Skeletal muscle satellite cell (primary cell): ENCODE results near the gene VOPP1. TPM values are rescaled to one million over a fixed set of nuclear protein-coding genes. Genes with fewer than 3 reads are reported as not detected.
"Not testable (repeated sequence)": the region's sequence is repeated elsewhere in the genome, so short reads cannot be mapped to it uniquely, and the experiment has no call there.

ENCODE experiments used
- H3K27me3 ChIP-seq: 2 replicates; pipeline ENCODE4 v1.7.0; 2013; ENCODE audit warnings: low read length; ENCODE audit not compliant: control insufficient read depth, insufficient read depth
- H3K36me3 ChIP-seq: 2 replicates; pipeline ENCODE4 v1.7.0; 2013; ENCODE audit warnings: mild to moderate bottlenecking, control low read depth, low read length; ENCODE audit not compliant: insufficient read depth
- H3K4me1 ChIP-seq: 2 replicates; pipeline ENCODE4 v1.7.0; 2013; ENCODE audit warnings: low read length; ENCODE audit not compliant: control insufficient read depth, insufficient read depth
- H3K4me2 ChIP-seq: 2 replicates; pipeline ENCODE4 v1.7.0; 2013; ENCODE audit warnings: mild to moderate bottlenecking, low read length
- H3K4me3 ChIP-seq: 2 replicates; pipeline ENCODE4 v1.7.0; 2013; ENCODE audit warnings: low read length
- H3K9ac ChIP-seq: 2 replicates; pipeline ENCODE4 v1.7.0; 2013; ENCODE audit warnings: mild to moderate bottlenecking, low read depth, low read length, moderate library complexity
- H3K9me3 ChIP-seq: replicated peaks from 2 replicates; pipeline ENCODE4 v1.7.0; 2013; ENCODE audit warnings: mild to moderate bottlenecking, control low read depth, low read length
- total RNA-seq: library from RNA; depleted of rRNA; stranded (reverse); fragments of >200 nt; gene quantifications from 2 replicates; pipeline ENCODE4 v1.2.3, GENCODE V29; 2012; rRNA removed

The VOPP1 gene
- 31.9 and 38.2 TPM in 2 replicates for total RNA-seq

GRCh38 chr7:55572378-55573233, at the start of gene VOPP1:
VOPP1 (minus strand) TSS chr7:55572502; CDS start chr7:55572324, 178 bp downstream.
- Histone ChIP-seq H3K27me3 (no peaks in the 10 kb centered on the region), H3K4me2 (peak within 1 kb of the TSS; percentile 92), H3K9me3 (no peaks in the 10 kb centered on the region), H3K4me1 (peaks cover 40% of the 10 kb centered on the region), H3K36me3 (no peaks in the 10 kb centered on the region), H3K9ac (peak within 1 kb of the TSS; percentile 91), H3K4me3 (peak within 1 kb of the TSS; percentile 92)

GRCh38 chr7:55618913-55619312, 46.6 kb upstream of the VOPP1 start:
- no peaks in the 10 kb centered on the region for H3K36me3 ChIP-seq
- H3K4me3 ChIP-seq = no peak overlapping the region
- H3K9ac ChIP-seq = no peak overlapping the region
- peaks cover 5% of the 10 kb centered on the region for H3K27me3 ChIP-seq
- H3K9me3 ChIP-seq = no peaks in the 10 kb centered on the region
- no peaks in the 10 kb centered on the region for H3K4me1 ChIP-seq
- no peak overlapping the region for H3K4me2 ChIP-seq

GRCh38 chr7:55614365-55615064, 42.2 kb upstream of the VOPP1 start:
- H3K9me3 ChIP-seq, H3K4me3 ChIP-seq, H3K36me3 ChIP-seq, H3K4me2 ChIP-seq, H3K27me3 ChIP-seq, H3K4me1 ChIP-seq, H3K9ac ChIP-seq: not testable (repeated sequence)

GRCh38 chr7:55609726-55610125, 37.4 kb upstream of the VOPP1 start:
- not testable (repeated sequence) for H3K4me3 ChIP-seq, H3K4me2 ChIP-seq, H3K9ac ChIP-seq, H3K4me1 ChIP-seq, H3K36me3 ChIP-seq, H3K27me3 ChIP-seq, H3K9me3 ChIP-seq

GRCh38 chr7:55605661-55606060, 33.4 kb upstream of the VOPP1 start:
- not testable (repeated sequence) for H3K27me3 ChIP-seq, H3K4me2 ChIP-seq, H3K4me3 ChIP-seq, H3K36me3 ChIP-seq, H3K4me1 ChIP-seq, H3K9me3 ChIP-seq, H3K9ac ChIP-seq

GRCh38 chr7:55597944-55598499, 25.7 kb upstream of the VOPP1 start:
- H3K36me3 ChIP-seq, H3K4me2 ChIP-seq, H3K9me3 ChIP-seq: not testable (repeated sequence)

GRCh38 chr7:55597214-55597739, 25.0 kb upstream of the VOPP1 start:
- H3K4me3 ChIP-seq, H3K4me2 ChIP-seq, H3K9me3 ChIP-seq, H3K9ac ChIP-seq, H3K36me3 ChIP-seq: not testable (repeated sequence)
- H3K4me1 ChIP-seq = peaks cover 12% of the 10 kb centered on the region
- H3K27me3 ChIP-seq = peaks cover 11% of the 10 kb centered on the region

More at GRCh38 chr7:55597944-55598499, 25.7 kb upstream of the VOPP1 start:
- H3K27me3 ChIP-seq = peaks cover 11% of the 10 kb centered on the region
- not testable (repeated sequence) for H3K4me1 ChIP-seq, H3K9ac ChIP-seq, H3K4me3 ChIP-seq

- no peak overlapping the region for H3K9ac ChIP-seq
- H3K4me2 ChIP-seq = no peak overlapping the region
- H3K9me3 ChIP-seq = no peaks in the 10 kb centered on the region
- H3K27me3 ChIP-seq = peaks cover 7% of the 10 kb centered on the region
- no peaks in the 10 kb centered on the region for H3K36me3 ChIP-seq
- H3K4me1 ChIP-seq = peaks cover 12% of the 10 kb centered on the region
- no peak overlapping the region for H3K4me3 ChIP-seq
These were observed 23.2 kb upstream of the VOPP1 start for GRCh38 chr7:55595511-55595910.

GRCh38 chr7:55594870-55595269, 22.6 kb upstream of the VOPP1 start:
- Histone ChIP-seq H3K4me1 (peaks cover 12% of the 10 kb centered on the region), H3K4me2 (no peak overlapping the region), H3K9ac (no peak overlapping the region), H3K27me3 (peaks cover 6% of the 10 kb centered on the region), H3K9me3 (no peaks in the 10 kb centered on the region), H3K4me3 (no peak overlapping the region), H3K36me3 (no peaks in the 10 kb centered on the region)

- H3K36me3 ChIP-seq = no peaks in the 10 kb centered on the region
- H3K9ac ChIP-seq = no peak overlapping the region
- H3K4me3 ChIP-seq = no peak overlapping the region
- H3K4me1 ChIP-seq = peaks cover 12% of the 10 kb centered on the region
- H3K27me3 ChIP-seq = peaks cover 11% of the 10 kb centered on the region
- H3K4me2 ChIP-seq = no peak overlapping the region
- H3K9me3 ChIP-seq = no peaks in the 10 kb centered on the region
These were observed 22.1 kb upstream of the VOPP1 start for GRCh38 chr7:55594414-55594813.

GRCh38 chr7:55593515-55594318, 21.4 kb upstream of the VOPP1 start:
- Histone ChIP-seq H3K9me3 (no peaks in the 10 kb centered on the region), H3K27me3 (peaks cover 18% of the 10 kb centered on the region), H3K4me1 (peaks cover 12% of the 10 kb centered on the region), H3K36me3 (no peaks in the 10 kb centered on the region), H3K9ac (no peak overlapping the region), H3K4me2 (peak overlapping the region; percentile 36), H3K4me3 (no peak overlapping the region)
